Stimulated activated CD4-positive, alpha-beta T cell treated with anti-CD3 and anti-CD28 coated beads, Interleukin-2, amount 100 ng/mL, for 4 hours (primary cell): ENCODE measurements around the gene TUBB2A.
"Not testable (repeated sequence)": the region's sequence is repeated elsewhere in the genome, so short reads cannot be mapped to it uniquely, and the experiment has no call there.

Source experiments
- DNase-seq: peaks from one replicate; pipeline ENCODE4 v3.0.0-alpha.2; 2020; ENCODE audit warnings: low read depth

TUBB2A gene

DNA sequence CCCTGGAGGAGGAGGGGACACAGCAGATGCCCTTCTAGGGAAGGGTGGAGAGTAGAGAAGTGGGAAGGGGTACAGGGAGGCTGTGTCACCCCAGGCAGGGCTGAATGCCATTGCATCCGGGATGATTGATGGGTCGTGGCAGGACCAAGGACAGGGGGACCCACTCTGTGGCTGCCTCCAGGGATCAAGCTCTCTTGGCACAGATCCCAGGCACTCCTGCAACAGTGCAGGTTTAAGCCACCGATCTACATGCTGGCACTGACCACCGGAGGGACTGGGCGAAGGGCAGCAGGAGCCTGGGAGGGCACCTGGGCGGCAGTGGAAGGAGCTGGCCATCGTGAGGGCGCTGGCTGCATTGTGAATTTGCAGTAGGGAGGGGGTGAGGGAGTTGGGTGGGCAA lies 22.6 kb upstream of the TUBB2A start:
- not testable (repeated sequence) for DNase-seq

DNA sequence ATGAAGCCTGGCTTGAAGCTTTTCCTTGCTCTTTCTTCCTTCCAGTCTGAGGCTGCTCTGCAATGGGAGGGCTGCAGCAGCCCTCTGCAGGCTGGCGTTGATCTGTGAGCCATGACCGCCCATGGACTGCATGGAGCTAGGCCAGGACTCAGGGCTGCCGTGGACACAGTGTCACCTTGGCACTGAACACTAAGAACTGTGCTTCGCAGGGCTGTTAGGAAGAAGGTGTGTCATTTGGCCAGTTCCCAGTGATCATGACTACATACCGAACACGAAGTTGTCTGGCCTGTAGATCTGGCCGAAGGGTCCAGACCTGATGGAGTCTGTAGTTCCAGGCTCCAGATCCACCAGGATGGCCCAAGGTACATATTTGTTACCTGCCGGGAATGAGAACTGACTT lies 21.3 kb upstream of the TUBB2A start:
- DNase-seq: not testable (repeated sequence)

DNA sequence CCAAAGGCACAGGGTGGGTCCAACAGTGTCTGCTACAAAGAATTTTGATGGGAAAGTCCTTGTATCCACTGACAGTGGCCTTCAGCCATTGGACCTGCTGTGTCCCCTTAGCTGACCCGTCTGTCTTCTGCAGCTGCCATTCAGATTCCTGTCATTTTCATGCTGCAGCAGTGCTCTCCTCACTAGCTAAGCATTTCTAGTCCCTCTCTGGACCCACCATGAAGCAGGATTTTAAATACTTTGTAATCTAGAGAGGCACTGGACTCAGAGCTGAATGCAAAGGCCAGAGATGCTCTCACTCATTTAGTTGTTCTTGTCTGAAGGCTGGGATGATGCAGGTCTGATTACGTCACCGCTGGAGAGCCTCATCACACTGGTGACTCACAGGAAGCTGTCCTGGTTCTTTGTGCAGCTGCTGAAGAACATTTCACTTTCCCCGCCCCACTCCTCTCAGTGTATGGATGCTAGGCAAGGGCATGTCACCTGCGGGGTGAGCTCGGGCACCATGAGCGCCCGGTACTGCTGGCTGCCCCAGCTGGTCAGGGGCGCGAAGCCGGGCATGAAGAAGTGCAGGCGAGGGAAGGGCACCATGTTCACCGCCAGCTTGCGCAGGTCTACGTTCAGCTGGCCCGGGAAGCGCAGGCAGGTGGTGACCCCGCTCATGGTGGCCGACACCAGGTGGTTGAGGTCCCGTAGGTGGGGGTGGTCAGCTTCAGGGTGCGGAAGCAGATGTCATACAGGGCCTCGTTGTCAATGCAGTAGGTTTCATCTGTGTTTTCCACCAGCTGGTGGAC lies 19.4 kb upstream of the TUBB2A start:
- no peak for DNase-seq

DNA sequence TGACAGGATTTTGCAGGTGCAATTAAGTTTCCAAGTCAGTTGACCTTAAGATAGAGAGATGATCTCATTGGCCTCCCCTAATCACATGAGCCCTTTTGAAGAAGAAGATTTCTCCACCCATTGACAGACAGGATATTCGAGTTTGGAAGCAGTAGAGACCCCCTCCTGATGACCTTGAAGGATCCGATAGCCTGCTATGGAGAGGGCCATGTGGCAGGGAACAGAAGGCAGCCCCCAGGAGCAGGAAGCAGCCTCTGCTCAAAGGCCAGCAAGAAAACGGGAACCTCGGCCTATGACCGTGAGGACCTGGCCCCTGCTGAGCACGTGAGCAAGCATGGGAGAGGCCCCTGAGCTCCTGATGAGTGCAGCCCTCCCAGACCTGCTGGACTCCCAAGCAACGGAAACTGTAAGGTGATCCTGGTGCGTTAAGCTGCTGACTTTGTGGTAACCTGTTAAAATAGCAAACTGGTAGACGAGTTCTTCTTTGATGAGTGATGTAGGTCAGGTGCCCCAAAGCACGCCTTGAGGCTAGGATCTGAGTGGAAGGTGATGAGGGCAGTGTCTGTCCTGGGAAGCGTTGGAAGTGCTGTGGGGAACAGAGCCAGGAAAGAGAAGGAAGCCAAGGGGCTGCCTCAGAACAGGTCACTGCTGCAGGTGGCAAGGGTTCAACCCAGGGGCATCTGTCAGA lies 18.5 kb upstream of the TUBB2A start:
- no peak for DNase-seq

DNA sequence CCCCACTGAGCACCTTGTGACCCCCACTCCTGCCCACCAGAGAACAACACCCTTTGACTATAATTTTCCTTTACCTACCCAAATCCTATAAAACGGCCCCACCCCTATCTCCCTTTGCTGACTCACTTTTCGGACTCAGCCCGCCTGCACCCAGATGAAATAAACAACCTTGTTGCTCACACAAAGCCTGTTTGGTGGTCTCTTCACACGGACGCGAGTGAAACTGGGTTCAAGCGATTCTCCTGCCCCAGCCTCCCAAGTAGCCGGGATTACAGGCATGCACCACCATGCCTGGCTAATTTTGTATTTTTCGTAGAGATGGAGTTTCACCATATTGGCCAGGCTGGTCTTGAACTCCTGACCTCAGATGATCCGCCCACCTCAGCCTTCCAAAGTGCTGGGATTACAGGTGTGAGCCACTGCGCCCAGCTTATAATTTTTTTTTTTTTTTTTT lies 16.3 kb upstream of the TUBB2A start:
- not testable (repeated sequence) for DNase-seq

DNA sequence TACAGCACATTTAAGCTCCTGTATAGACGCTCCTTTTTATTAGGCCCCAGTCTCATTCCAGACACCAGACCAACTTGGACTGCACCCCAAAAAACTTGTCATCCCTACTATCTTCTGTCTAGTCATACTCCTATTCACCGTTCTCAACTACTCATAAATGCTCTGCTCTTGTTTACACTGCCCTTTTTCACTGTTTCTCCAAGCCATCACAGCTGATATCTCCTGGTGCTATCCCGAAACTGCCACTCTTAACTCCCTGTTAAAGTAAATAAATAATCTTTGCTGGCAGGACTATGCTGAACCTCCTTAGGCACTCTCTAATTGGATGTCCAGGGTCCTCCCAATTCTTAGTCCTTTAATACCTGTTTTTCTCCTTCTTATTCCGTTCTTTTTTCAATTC lies 15.4 kb upstream of the TUBB2A start:
- not testable (repeated sequence) for DNase-seq

DNA sequence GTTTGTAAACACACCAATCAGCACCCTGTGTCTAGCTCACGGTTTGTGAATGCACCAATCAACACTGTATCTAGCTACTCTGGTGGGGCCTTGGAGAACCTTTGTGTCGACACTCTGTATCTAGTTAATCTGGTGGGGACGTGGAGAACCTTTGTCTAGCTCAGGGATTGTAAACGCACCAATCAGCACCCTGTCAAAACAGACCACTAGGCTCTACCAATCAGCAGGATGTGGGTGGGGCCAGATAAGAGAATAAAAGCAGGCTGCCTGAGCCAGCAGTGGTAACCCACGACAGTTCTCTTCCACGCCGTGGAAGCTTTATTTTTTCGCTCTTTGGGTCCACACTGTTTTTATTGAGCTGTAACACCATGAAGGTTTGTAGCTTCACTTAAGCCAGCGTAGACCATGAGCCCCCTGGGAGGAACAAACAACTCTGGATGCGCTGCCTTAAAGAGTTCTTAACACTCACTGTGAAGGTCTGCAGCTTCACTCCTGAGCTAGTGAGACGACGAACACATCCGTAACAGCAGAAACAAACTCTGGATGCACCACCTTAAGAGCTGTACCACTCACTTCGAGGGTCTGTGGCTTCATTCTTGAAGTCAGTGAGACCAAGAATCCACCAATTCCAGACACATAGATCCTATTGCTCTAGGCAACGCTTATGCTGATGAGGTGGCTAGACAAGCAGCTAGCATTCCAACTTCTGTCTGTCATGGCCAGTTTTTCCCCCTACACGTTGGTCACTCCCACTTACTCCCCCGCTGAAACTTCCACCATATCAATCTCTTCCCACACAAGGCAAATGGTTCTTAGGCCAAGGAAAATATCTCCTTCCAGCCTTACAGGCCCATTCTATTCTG lies 14.2 kb upstream of the TUBB2A start:
- DNase-seq: not testable (repeated sequence)

DNA sequence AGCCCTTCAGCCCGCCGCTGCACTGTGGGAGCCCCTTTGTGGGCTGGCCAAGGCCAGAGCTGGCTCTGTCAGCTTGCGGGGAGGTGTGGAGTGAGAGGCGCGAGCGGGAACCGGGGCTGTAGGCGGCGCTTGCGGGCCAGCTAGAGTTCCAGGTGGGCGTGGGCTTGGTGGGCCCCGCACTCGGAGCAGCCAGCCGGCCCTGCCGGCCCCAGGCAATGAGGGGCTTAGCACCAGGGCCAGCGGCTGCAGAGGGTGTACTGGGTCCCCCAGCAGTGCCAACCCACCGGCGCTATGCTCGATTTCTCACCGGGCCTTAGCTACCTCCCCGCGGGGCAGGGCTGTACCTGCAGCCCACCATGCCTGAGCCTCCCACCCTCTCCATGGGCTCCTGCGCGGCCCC lies 13.3 kb upstream of the TUBB2A start:
- not testable (repeated sequence) for DNase-seq

DNA sequence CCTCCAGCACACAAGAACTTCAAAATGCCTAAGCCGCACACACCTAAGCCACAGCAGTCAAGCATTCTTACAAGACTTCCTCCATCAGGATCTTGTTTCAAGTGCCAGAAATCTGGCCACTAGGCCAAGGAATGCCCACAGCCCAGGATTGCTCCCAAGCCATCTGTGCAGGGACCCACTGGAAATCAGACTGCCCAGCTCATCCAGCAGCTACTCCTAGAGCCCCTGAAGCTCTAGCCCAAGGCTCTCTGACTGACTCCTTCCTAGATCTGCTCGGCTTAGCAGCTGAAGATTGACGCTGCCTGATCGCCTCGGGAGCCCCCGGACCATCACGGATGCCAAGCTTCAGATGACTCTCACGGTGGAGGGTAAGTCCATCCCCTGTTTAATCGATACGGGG lies 10.7 kb upstream of the TUBB2A start:
- DNase-seq: not testable (repeated sequence)

DNA sequence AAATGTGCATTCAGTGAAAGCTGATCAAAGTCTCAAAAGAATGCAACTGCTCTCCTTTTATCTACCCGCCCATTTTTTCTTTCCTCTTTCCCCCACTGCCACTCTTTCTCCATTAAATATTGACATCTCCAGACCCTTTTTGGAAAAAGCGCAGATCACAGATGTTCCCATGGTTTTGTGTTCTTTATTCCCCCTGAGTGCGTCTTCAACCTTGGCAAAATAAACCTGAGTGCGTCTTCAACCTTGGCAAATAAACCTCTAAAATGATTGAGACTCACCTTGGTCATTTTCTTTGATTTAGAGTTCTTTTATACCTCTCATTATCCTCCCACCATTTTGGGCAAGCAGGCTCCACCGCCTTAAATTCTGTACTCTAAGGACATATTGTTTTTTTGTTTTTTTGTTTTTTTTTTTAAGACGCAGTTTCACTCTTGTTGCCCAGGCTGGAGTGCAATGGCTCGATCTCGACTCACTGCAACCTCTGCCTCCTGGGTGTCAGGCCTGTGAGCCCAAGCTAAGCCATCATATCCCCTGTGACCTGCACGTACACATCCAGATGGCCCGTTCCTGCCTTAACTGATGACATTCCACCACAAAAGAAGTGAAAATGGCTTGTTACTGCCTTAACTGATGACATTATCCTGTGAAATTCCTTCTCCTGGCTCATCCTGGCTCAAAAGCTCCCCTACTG lies 9.3 kb upstream of the TUBB2A start:
- DNase-seq: not testable (repeated sequence)

DNA sequence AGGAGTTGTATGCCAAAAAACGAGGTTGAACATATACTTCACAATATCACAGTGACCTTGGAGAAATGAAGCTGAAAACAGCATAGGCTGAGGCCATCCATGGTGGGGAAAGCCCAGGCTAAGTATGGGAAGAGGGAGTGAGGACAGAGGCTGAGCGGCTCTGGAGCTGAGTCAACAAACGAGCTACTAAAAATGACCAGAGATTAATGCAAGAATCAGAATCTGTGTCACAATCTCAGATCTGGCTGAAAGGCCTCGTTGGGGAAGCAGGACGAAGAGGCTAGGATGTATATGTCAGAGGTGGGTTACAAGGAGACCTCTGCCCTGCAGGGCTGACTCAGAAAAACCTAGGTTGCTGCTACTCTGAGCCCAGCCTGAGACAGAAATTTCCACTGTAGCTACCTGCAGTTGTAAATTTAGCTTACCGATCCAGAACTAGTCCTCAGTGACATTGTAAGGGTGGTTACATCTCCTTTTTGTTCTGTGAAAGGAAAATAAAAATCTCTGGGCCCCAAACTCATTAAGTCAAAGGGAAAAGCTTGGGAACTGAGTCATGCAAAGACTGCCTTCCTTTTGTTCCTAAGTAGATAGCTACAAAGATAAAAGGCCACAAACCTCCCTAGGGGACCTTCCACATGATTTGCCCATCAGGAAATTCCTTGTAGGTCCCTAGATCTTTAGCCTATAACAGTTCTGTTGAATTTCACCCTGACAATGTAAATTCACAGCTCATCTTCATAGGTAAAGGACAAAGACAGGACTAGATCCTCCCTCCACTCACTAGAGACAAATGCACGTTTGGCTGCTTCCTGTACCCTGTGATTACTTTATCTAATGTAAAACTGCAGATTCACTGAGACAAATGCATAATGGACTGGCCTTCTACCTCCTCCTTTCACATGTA lies 8.5 kb upstream of the TUBB2A start:
- no peak for DNase-seq

DNA sequence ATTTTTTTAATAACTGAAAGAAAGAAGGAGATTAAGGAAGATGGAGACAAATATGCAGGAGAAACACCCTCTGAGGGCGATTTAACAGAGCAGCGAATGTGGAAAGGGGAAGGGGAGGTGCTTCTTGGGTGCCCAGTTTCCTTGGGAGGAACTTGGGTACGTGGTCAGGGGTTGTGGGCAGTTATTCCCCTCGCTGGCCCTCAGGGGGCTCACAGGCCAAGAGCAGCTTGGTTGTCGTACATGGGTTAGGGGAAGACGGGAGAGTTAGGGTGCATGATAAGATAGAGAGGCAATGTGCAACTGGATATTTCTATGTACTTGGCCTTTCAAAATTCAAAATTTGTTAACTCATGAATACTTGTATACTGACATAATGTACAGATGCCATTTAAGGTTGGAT lies 7.0 kb upstream of the TUBB2A start:
- DNase-seq: no peak

DNA sequence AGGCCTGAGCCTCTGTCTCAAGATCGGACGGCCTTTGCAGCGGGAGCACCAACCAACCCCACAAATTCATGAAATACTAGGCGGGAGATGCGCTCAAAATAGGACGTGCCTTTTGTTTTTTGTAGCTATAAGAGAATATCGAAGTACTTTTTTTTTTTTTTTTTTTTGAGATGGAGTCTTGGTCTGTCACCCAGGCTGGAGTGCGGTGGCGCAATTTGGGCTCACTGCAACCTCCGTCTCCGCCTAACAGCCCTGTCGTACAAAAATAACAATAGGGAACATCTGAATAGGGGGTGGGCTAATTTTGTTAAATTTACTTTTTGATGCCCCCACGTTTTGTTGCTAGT lies 5.9 kb upstream of the TUBB2A start:
- DNase-seq: no peak

DNA sequence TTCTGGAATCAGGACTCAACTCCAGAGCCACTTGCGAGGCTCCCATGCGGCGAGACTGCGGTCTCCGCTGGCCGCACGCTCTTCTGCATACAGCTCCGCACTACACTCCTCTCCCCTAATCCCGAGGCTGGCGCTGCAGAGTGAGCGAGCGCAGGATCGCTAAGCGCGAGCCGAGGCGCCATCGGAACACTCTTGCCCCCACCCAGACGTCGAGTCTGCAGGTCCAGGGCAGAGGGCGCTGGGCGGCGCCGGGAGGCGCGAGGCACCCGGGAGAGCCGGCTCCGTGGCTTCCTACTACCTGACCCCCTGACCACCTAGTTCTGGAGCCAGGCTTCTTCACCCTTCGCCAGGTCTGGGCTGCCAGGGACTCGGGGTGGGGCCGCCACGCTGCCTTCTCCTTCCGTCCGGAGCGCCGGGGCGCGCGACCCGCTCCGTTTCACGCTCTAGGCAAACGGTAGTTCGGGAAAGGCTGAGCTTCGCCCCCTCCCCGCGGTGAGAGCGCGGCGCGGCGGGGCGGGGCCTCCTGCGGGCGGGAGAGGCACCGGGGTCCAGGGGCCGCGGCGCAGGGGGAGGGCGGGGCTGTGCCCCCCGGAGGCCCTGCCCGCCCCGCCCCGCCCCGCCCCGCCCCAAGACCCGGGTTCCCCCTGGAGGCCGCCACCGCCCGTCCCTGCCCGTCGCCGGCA lies 5.4 kb upstream of the TUBB2A start:
- DNase-seq: no peak

DNA sequence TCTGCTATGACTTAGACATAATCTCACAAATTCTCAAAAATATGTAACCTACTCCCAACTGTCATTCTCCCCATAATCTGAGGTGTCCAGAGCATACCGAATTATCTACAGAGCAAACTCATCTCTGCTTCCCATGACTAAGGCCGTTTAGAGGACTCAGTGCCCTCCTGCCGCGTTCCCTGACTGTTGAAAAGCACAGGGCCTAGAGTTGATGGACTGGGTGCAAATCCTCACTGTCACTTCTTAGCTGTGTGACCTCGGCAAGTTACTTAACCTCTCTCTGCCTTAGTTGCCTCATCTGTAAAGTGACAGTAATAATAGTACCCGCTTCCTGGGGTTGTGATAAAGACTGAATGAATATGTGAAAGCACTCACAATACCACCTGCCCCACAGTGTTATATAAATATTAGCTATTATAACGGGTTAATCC lies 4.7 kb upstream of the TUBB2A start:
- DNase-seq: no peak

DNA sequence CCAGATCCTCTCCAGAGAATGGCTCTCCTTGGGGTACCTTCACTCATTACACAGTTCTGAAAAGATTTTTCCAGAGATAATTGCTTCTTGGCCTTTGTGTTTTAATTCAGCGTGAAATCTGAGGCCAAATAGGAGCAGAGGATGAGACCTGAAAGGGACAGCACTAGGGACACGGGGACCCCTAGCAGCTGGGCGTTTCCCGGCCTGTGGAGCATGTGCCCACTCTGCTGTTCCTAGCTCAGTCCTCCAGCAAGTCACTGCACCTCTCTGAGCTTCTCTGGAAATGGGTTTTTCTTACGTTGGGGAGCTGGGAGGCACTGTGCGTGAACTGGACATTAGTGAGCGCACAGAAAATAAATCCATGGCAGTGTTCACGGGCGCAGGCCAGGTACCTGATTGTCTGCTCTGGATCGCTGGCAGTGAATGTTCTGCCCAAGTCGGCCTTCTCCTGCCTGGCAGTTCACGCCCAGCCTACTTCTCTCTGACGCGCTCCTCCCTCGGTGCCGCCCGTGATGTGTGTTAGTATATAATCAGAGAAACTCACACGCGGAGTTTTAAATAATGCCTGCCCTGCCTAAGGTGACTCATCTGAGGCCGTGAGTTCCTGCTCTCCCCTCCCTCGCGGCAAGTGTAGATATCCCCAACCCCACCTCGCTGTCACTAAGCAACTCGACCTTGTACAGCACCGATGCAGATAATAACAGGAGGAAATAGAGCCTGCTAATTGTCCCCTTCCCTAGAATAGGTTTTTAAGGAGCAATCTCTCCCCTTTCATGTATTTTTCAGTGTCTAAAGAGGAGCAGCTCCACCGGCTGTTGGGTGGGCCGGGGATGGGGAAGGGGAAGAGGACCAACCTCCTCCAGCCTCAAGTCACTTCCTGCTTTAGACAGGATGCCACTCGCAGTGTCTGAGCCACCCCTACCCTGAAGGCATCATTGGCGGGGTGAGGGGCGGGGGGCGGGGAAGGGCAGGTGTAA lies 2.7 kb upstream of the TUBB2A start:
- peak; percentile 74 for DNase-seq

DNA sequence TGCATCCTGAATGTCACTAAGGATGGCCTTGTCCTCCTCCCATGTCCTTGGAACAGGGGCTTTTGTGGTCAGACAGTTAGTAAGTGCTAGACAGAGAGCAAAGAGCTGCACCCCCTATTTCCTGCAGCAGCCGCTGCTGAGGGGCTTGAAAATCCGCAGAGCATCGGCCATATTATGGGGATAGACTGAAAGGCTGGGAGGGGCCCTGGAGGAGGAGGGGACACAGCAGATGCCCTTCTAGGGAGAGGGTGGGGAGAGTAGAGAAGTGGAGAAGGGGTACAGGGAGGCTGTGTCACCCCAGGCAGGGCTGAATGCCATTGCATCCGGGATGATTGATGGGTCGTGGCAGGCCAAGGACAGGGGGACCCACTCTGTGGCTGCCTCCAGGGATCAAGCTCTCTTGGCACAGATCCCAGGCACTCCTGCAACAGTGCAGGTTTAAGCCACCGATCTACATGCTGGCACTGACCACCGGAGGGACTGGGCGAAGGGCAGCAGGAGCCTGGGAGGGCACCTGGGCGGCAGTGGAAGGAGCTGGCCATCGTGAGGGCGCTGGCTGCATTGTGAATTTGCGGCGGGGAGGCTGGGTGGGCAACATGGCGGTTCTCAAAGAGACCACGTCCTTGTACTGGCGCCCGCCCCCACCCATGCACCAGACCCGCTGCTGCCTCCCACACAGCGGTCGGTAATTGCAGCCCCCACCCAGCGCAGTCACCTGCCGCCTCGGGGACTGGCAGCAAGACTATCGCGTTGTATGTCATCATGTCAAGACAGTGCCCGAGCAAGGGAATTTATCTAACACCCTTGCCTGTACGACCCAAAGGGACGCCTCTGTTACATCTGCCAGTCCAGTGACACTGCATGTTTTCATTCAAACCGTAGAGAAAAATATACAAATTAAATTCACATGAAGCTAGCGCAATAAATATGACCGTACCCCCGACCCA lies 887 bp downstream of the TUBB2A start:
- not testable (repeated sequence) for DNase-seq

DNA sequence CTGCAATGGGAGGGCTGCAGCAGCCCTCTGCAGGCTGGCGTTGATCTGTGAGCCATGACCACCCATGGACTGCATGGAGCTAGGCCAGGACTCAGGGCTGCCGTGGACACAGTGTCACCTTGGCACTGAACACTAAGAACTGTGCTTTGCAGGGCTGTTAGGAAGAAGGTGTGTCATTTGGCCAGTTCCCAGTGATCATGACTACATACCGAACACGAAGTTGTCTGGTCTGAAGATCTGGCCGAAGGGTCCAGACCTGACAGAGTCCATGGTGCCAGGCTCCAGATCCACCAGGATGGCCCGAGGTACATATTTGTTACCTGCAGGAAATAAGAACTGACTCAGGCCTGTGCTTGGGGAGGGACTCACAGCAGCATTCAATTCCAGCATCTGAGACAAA lies 1.9 kb downstream of the TUBB2A start:
- not testable (repeated sequence) for DNase-seq
